Psoas muscle (tissue), 8 donors: ENCODE measurements around the gene MRPL42. TPM values are rescaled to one million over a fixed set of nuclear protein-coding genes. Genes with fewer than 3 reads are reported as not detected.

Experiments
- ATAC-seq, 4 donors: fragments of 200-7000 bp; cut with Tn5 transposase; one replicate each; pipeline ENCODE4 v1.9.1; 2020; ENCODE audit warnings: moderate library complexity in 3 of 4, mild to moderate bottlenecking in 2 of 4
- DNase-seq, 2 donors: peaks; one replicate each; pipeline ENCODE4 v3.0.0-alpha.2; 2020
- H3K27ac ChIP-seq: fragments of 200-600 bp; one replicate; pipeline ENCODE4 v1.8.0; 2022
- H3K27me3 ChIP-seq, 3 donors: fragments of 200-600 bp in 1 of 3; one replicate each; pipeline versions ENCODE4 v1.6.1 to v1.8.0; 2013 to 2022; ENCODE audit warnings: low read length in 2 of 3, mild to moderate bottlenecking in 2 of 3, moderate library complexity in 1 of 3; ENCODE audit not compliant: insufficient read depth in 3 of 3
- H3K36me3 ChIP-seq, 2 donors: fragments of 200-600 bp in 1 of 2; one replicate each; pipeline versions ENCODE4 v1.6.1 to v1.8.0; 2013 to 2022; ENCODE audit warnings: low read depth in 1 of 2, mild to moderate bottlenecking in 1 of 2, moderate library complexity in 1 of 2; ENCODE audit not compliant: insufficient read depth in 1 of 2
- H3K4me1 ChIP-seq: fragments of 200-600 bp; one replicate; pipeline ENCODE4 v1.8.0; 2022
- H3K4me3 ChIP-seq: fragments of 200-600 bp; one replicate; pipeline ENCODE4 v1.8.0; 2022; ENCODE audit warnings: mild to moderate bottlenecking
- H3K9me3 ChIP-seq: fragments of 200-600 bp; one replicate; pipeline ENCODE4 v1.8.0; 2022
- WGBS, 3 donors: extraction: QIAGEN DNeasy Blood & Tissue Kit; methylation state at CpG; one replicate each; pipeline versions ENCODE4 v1.1.6 to v1.1.7; 2013; 5-methylcytosine and 5-hydroxymethylcytosine counted together
- intact Hi-C, 2 donors: fragments of 100-400 bp; cut with DNase I; formaldehyde crosslinking; loops; one replicate each; pipeline versions ENCODE4 v1.11.0 to v1.14.2; 2022
- polyA plus RNA-seq, 3 donors: library from polyadenylated mRNA; stranded (reverse); fragments of 200-250 nt; gene quantifications; one replicate each; pipeline ENCODE4 v1.2.3, GENCODE V29; 2013
- total RNA-seq, 4 donors: library from RNA; stranded (reverse); fragmentation: NEBNext Ultra II Directional in 2 of 4; extraction: Animal tissue kit (Norgen Biotek cat#: 25700) in 2 of 4; gene quantifications; one replicate each; pipeline versions ENCODE4 v1.2.1 to v1.2.4, GENCODE V29; 2021 to 2023
- TF ChIP-seq, protein P1 (sequence below): fragments of 200-600 bp; IDR thresholded peaks from one replicate; pipeline ENCODE4 v1.8.0; 2022; ENCODE audit warnings: antibody characterized with exemption
- donor health status: healthy with polysubstance abuse.
- donor health status: DM: no; HTN: no; CAD: no; lungs with moderate emphysema.
- donor health status: Bipolar disorder and iron deficiency.
- donor health status: healthy.
- donor health status: DM: yes; HTN: yes; CAD: no.
- donor health status: DM: no; HTN: no; CAD: no.
- donor health status: DM: no; HTN: no; CAD: no.
- donor health status: DM: yes; HTN: yes; CAD: no.

The MRPL42 gene
- total and polyA plus RNA-seq, 7 donors: 22.7 to 48.3 (median 27.5) TPM

- 72 to 78% (median 76%) methylated on average over 7 of the region's 7 CpGs for WGBS, 3 donors
- intact Hi-C loops: no loop called here
- ATAC-seq: no peak
These were observed 6.4 kb upstream of the MRPL42 start for GRCh38 chr12:93460902-93461301.

GRCh38 chr12:93461503-93461902, 5.8 kb upstream of the MRPL42 start:
- Histone ChIP-seq H3K4me3 (no peak overlapping the region), H3K36me3 (no peaks in the 10 kb centered on the region), H3K27me3 (no peaks in the 10 kb centered on the region), H3K9me3 (no peaks in the 10 kb centered on the region), H3K27ac (no peak overlapping the region), H3K4me1 (no peaks in the 10 kb centered on the region)
- no peak for DNase-seq
- no peak for ATAC-seq
- TF ChIP-seq, protein P1, sequence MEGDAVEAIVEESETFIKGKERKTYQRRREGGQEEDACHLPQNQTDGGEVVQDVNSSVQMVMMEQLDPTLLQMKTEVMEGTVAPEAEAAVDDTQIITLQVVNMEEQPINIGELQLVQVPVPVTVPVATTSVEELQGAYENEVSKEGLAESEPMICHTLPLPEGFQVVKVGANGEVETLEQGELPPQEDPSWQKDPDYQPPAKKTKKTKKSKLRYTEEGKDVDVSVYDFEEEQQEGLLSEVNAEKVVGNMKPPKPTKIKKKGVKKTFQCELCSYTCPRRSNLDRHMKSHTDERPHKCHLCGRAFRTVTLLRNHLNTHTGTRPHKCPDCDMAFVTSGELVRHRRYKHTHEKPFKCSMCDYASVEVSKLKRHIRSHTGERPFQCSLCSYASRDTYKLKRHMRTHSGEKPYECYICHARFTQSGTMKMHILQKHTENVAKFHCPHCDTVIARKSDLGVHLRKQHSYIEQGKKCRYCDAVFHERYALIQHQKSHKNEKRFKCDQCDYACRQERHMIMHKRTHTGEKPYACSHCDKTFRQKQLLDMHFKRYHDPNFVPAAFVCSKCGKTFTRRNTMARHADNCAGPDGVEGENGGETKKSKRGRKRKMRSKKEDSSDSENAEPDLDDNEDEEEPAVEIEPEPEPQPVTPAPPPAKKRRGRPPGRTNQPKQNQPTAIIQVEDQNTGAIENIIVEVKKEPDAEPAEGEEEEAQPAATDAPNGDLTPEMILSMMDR: no peak
- 77 to 94% (median 93%) methylated on average over 3 of the region's 3 CpGs for WGBS, 3 donors
- intact Hi-C loops: no loop called here

More at GRCh38 chr12:93460902-93461301, 6.4 kb upstream of the MRPL42 start:
- no peaks in the 10 kb centered on the region for H3K36me3 ChIP-seq
- no peak overlapping the region for H3K4me3 ChIP-seq
- DNase-seq: no peak
- TF ChIP-seq, protein P1: no peak
- H3K4me1 ChIP-seq: no peaks in the 10 kb centered on the region
- H3K9me3 ChIP-seq: no peaks in the 10 kb centered on the region
- no peaks in the 10 kb centered on the region for H3K27me3 ChIP-seq
- H3K27ac ChIP-seq: no peak overlapping the region

- ATAC-seq (no peak), DNase-seq (no peak)
- no peaks in the 10 kb centered on the region for H3K27me3 ChIP-seq
- peaks cover 19% of the 10 kb centered on the region for H3K4me1 ChIP-seq
- peaks cover 0 to 19% of the 10 kb centered on the region in 2 donors for H3K36me3 ChIP-seq
- no peaks in the 10 kb centered on the region for H3K9me3 ChIP-seq
- H3K4me3 ChIP-seq: no peak overlapping the region
- intact Hi-C loops: no loop called here
- no peak overlapping the region for H3K27ac ChIP-seq
- 97 to 98% (median 97%) methylated on average over 5 of the region's 5 CpGs for WGBS, 3 donors
- TF ChIP-seq, protein P1: no peak
These were observed 1.5 kb upstream of the MRPL42 start for GRCh38 chr12:93465841-93466240.

GRCh38 chr12:93466625-93467350, 526 bp upstream of the MRPL42 start:
- TF ChIP-seq, protein P1: no peak
- WGBS, 3 donors: 89 to 92% (median 91%) methylated on average over 9 of the region's 9 CpGs
- H3K27ac ChIP-seq: peak overlapping the region; percentile 95
- intact Hi-C loops: no loop called here
- ATAC-seq (peak; percentile 13 to 48 (median 38)), DNase-seq (no peak)
- no peaks in the 10 kb centered on the region for H3K9me3 ChIP-seq
- no peaks in the 10 kb centered on the region for H3K27me3 ChIP-seq
- H3K4me3 ChIP-seq: peak overlapping the region; percentile 92
- peaks cover 0 to 28% of the 10 kb centered on the region in 2 donors for H3K36me3 ChIP-seq
- H3K4me1 ChIP-seq: peaks cover 19% of the 10 kb centered on the region

DNA sequence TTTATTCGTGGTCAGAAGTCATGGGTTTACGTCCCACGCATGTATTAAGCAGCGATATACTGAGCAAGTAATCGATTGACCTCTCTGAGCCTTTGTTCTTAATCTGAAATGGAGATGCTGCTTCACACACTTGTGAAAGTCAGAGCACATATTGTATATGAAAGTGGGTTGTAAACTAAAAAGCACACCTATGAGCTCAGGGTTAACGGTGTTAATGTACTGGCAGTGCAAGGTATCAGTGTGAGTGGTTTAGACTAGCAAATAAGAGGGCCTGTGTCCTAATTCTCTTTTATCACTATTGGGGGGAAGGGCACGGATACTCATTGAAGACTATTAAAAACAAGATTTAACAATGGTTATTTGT, 676 bp downstream of the MRPL42 start:
- H3K4me3 ChIP-seq: peak overlapping the region; percentile 92
- intact Hi-C loops: no loop called here
- H3K27me3 ChIP-seq: no peaks in the 10 kb centered on the region
- TF ChIP-seq, protein P1: no peak
- peak overlapping the region; percentile 95 for H3K27ac ChIP-seq
- no peak for DNase-seq
- WGBS, 3 donors: 4 to 6% (median 4%) methylated on average over 7 of the region's 7 CpGs
- peaks cover 19% of the 10 kb centered on the region for H3K4me1 ChIP-seq
- peaks cover 0 to 38% of the 10 kb centered on the region in 2 donors for H3K36me3 ChIP-seq
- peak in 1 of 4 donors; percentile 14 for ATAC-seq
- no peaks in the 10 kb centered on the region for H3K9me3 ChIP-seq
